ENCODE data around the gene CPNE2. TPM values are rescaled to one million over a fixed set of nuclear protein-coding genes. Genes with fewer than 3 reads are reported as not detected.

CPNE2 gene
- polyA plus RNA-seq, 1 donor (not counting 4 experiments of a cell fraction or from before 2014, with no cell fraction given) = 26.5 TPM

- H3K79me2 ChIP-seq (ENCODE audit: control insufficient read depth, insufficient read depth, low read length) = peaks cover 61% of the 10 kb centered on the region
Measured at GRCh38 chr16:57196753-57197152, 104.4 kb downstream of the CPNE2 start.

More at GRCh38 chr16:57196753-57197152, 104.4 kb downstream of the CPNE2 start:
- FAIRE-seq (no peak), DNase-seq (ENCODE audit: low read depth, low spot score) (no peak)
- Histone ChIP-seq H3K4me3 (ENCODE audit: control insufficient read depth in 2 of 3, extremely low read depth in 1 of 3, insufficient read depth in 2 of 3, low read depth in 1 of 3, low read length in 3 of 3) (no peak overlapping the region), H2AFZ (ENCODE audit: control insufficient read depth, low read length) (no peak overlapping the region), H3K27me3 (ENCODE audit: control insufficient read depth, extremely low read depth, insufficient read depth, low read length) (no peaks in the 10 kb centered on the region), H3K9ac (ENCODE audit: control insufficient read depth, extremely low read depth, insufficient read depth, low read length) (no peak overlapping the region), H3K4me2 (ENCODE audit: control insufficient read depth, extremely low read depth, insufficient read depth, low read depth, low read length) (no peak overlapping the region), H3K27ac (ENCODE audit: control insufficient read depth, insufficient read depth, low read length) (peak overlapping the region; percentile 8), H3K4me1 (ENCODE audit: control insufficient read depth, extremely low read depth, insufficient read depth, low read length) (peaks cover 38% of the 10 kb centered on the region), H3K9me1 (ENCODE audit: control insufficient read depth, extremely low read depth, insufficient read depth, low read length) (no peaks in the 10 kb centered on the region), H4K20me1 (ENCODE audit: control insufficient read depth, extremely low read depth, insufficient read depth, low read length) (no peaks in the 10 kb centered on the region), H3K9me3 (ENCODE audit: control insufficient read depth, low read depth, low read length) (no peaks in the 10 kb centered on the region), H3K36me3 (ENCODE audit: control insufficient read depth in 2 of 2, extremely low read depth in 1 of 2, insufficient read depth in 2 of 2, low read length in 2 of 2) (peaks cover 0 to 5% of the 10 kb centered on the region in 2 experiments)
- dilution Hi-C loops (cut with MboI; ENCODE audit: extremely low pct_ligation_motif_present, low sequenced_read_pairs) = no loop called here
- TF ChIP-seq CTCF (optimal IDR thresholded peaks at IDR 0.05 in 1 of 3, IDR thresholded peaks at IDR 0.05 in 1 of 3, conservative IDR thresholded peaks at IDR 0.05 in 1 of 3; ENCODE audit: extremely low read depth in 1 of 3, insufficient read depth in 2 of 3, low read length in 3 of 3) (no peak), EZH2 (IDR thresholded peaks at IDR 0.05; ENCODE audit: low read length) (no peak)

Other genes with a start within 250 kb of the CPNE2 start
- gene SLC12A3, start 227.4 kb upstream of the CPNE2 start, polyA plus RNA-seq = 0.01 TPM in 1 of 3 replicates, not detected in the others
- gene HERPUD1, start 160.4 kb upstream of the CPNE2 start, polyA plus RNA-seq = 138 to 183 TPM (median 151 TPM) in 3 replicates
- gene CETP, start 130.6 kb upstream of the CPNE2 start, polyA plus RNA-seq = not detected in 3 replicates
- gene NLRC5, start 103.0 kb upstream of the CPNE2 start, polyA plus RNA-seq = 7.7 to 10.7 TPM (median 7.8 TPM) in 3 replicates
- gene PSME3IP1, start 93.5 kb downstream of the CPNE2 start, polyA plus RNA-seq = 66.5 to 75.7 TPM (median 69.2 TPM) in 3 replicates
- gene RSPRY1, start 93.7 kb downstream of the CPNE2 start, polyA plus RNA-seq = 33.7 to 42.2 TPM (median 38.9 TPM) in 3 replicates
- 55.2 to 107 TPM (median 98.0 TPM) in 3 replicates for gene ARL2BP, start 152.7 kb downstream of the CPNE2 start, polyA plus RNA-seq
- gene PLLP, start 192.1 kb downstream of the CPNE2 start, polyA plus RNA-seq = 8.7 to 15.4 TPM (median 13.1 TPM) in 3 replicates

All from keratinocyte (primary cell).